ENCODE results near the gene STX19.

DNA sequence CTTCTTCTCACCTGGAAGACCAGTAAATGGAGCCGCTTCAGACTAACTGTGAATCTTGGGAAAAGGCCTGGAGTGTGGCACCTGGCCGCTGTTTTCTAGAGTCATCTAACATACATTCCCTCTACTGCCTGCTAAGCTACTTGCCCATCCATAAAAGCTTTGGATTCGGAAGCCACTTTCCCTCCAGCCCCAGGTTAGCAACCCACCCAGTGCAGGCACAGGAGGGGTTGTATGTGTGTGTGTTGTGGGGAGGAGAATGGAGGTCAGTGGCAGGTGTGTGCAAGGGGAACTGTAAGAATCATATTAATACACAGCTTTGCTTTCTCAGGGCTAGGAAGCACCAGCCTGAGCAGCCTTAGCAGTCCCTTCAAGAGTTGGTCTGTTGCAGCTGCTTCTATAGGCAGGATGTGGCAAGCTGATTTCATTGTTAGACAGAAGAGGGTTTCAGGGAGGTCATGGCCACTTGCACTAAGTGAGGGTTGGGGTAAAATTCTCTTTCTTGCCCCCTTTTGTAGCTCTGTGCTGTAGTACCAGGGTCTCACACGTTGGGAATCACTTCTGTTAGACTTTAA is 43.4 kb upstream of the STX19 start:
- TF ChIP-seq, protein P1, sequence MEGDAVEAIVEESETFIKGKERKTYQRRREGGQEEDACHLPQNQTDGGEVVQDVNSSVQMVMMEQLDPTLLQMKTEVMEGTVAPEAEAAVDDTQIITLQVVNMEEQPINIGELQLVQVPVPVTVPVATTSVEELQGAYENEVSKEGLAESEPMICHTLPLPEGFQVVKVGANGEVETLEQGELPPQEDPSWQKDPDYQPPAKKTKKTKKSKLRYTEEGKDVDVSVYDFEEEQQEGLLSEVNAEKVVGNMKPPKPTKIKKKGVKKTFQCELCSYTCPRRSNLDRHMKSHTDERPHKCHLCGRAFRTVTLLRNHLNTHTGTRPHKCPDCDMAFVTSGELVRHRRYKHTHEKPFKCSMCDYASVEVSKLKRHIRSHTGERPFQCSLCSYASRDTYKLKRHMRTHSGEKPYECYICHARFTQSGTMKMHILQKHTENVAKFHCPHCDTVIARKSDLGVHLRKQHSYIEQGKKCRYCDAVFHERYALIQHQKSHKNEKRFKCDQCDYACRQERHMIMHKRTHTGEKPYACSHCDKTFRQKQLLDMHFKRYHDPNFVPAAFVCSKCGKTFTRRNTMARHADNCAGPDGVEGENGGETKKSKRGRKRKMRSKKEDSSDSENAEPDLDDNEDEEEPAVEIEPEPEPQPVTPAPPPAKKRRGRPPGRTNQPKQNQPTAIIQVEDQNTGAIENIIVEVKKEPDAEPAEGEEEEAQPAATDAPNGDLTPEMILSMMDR (IDR thresholded peaks at IDR 0.05): no peak
- no peak for TF ChIP-seq POLR2A (IDR thresholded peaks at IDR 0.05)

Measured in Peyer's patch (tissue), 4 donors.